ENCODE measurements around the gene ARHGEF37.
"Not testable (repeated sequence)": the region's sequence is repeated elsewhere in the genome, so short reads cannot be mapped to it uniquely, and the experiment has no call there.

Gene ARHGEF37, protein sequence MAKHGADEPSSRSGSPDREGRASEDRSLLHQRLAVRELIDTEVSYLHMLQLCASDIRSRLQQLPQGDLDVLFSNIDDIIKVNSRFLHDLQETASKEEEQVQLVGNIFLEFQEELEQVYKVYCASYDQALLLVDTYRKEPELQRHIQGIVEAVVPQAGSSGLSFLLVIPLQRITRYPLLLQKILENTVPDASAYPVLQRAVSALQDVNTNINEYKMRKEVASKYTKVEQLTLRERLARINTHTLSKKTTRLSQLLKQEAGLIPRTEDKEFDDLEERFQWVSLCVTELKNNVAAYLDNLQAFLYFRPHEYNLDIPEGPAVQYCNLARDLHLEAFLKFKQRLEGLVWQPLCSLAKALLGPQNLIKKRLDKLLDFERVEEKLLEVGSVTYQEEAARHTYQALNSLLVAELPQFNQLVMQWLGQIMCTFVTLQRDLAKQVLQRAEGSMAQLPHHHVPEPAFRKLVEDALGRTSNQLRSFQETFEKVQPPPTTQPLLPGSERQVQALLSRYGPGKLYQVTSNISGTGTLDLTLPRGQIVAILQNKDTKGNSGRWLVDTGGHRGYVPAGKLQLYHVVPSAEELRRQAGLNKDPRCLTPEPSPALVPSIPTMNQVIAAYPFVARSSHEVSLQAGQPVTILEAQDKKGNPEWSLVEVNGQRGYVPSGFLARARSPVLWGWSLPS

DNA sequence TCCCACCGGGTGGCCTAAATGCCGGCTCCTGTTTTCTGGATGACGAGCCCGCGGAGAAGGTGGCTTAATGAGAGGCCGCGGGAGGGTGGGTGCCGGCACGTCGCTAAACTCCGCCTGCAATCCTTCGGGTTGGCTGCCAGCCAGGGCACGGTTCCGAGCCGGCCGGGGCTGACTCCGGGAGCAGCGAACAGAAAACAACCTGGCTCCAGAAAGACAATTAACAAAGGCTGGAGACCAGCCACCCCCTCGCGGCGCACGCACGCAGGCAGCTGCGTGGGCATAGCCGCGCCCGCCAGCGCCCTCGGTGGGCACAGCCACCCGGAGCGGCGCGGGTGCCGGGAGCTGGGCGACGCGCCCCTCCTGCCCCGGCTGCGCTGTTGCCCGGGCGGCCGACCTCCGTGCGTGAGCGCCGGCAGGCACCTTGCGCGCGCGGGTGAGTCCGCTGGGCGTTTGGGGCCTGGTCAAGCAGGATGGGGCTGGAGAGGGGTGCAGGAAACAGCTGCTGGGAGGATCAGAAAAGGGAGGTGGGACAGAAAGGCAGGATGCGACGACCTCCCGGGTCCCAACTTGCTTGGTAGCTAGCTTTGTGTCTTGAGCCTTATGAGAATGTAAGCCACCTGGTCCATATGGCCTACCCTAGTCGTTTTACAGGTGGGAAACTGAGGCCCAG is at the start of gene ARHGEF37:
Gene ARHGEF37, plus strand, starts transcription at position 307 of the 670 bp plus-strand sequence. CDS start 16,272 bp downstream, outside the sequence.
- peak; percentile 45 for DNase-seq
- in situ Hi-C loops (cut with HindIII; ENCODE audit: low pct_ligation_motif_present, low pct_unique_long_range_greater_than_20kb, low sequenced_read_pairs) = no loop called here

DNA sequence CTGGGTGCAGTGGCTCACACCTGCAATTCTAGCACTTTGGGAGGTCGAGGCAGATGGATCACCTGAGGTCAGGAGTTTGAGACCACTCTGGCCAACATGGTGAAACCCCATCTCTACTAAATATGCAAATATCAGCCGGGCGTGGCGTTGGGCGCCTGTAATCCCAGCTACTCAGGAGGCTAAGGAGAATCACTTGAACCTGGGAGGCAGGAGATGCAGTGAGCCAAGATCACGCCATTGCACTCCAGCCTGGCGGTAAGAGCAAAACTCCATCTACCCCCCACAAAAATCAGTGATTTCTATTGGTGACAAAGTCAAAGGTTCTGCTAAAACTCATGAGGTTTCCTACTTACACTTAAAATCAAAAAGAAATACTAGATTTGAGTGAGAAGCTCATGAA is 48.9 kb upstream of the ARHGEF37 start:
- in situ Hi-C loops (cut with HindIII; ENCODE audit: low pct_ligation_motif_present, low pct_unique_long_range_greater_than_20kb, low sequenced_read_pairs) = no loop called here
- no peak for DNase-seq

DNA sequence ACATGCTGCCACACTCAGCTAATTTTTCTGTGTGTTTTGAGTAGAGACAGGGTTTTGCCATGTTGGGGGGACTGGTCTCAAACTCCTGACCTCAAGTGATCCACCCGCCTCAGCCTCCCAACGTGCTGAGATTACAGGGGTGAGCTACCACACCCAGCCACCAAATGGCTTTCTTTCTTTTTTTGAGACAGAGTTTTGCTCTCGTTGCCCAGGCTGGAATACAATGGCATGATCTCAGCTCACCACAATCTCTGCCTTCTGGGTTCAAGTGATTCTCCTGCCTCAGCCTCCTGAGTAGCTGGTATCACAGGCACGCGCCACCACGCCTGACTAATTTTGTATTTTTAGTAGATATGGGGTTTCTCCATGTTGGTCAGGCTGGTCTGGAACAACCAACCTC is 45.5 kb upstream of the ARHGEF37 start:
- DNase-seq; in situ Hi-C loops (cut with HindIII; ENCODE audit: low pct_ligation_motif_present, low pct_unique_long_range_greater_than_20kb, low sequenced_read_pairs): not testable (repeated sequence)

DNA sequence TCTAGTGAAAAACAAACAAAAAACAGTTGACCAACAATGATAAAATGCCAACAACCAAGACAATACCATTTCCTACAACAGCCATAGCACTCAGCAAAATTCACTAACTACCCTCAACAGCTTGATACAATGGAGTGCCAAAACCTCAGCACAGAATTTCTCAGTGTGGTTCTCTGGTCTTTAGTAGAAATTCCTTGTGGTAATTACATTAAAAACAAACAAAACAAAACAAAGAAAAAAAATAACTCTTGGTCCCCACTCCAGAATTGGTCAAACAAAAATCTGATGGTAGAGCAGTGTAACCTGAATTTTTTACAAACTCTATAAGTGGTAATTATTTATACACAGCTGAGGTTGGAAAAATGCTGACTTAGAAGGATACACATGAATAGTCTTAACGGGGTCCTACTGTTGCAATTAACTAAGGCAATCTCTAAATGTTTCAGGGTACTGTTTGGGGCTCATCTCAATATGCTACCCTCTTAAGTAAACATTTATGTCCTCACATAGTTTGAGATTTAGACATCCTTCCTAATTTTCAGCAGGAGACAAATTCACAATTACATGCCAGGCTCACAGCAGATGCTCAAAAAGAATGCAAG is 43.8 kb upstream of the ARHGEF37 start:
- in situ Hi-C loops (cut with HindIII; ENCODE audit: low pct_ligation_motif_present, low pct_unique_long_range_greater_than_20kb, low sequenced_read_pairs) = no loop called here
- no peak for DNase-seq

DNA sequence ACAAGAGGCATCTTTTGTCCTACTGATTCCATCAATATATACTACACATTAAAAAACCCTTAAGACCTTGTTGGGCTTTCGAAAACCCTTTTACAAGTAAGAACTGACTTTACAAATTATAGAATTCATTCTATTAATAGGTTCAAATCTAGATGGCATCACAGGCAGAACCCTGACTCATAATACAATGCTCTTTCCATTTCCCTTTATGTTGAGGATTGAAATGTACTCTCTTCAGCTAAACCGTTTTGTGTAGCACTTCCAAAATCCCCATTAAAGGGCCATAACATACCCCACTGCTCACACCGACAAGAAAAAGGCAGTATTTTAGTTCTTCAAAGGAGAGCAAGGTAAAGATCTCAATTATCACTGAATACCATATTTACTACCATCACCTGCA is 41.2 kb upstream of the ARHGEF37 start:
- in situ Hi-C loops (cut with HindIII; ENCODE audit: low pct_ligation_motif_present, low pct_unique_long_range_greater_than_20kb, low sequenced_read_pairs) = no loop called here

DNA sequence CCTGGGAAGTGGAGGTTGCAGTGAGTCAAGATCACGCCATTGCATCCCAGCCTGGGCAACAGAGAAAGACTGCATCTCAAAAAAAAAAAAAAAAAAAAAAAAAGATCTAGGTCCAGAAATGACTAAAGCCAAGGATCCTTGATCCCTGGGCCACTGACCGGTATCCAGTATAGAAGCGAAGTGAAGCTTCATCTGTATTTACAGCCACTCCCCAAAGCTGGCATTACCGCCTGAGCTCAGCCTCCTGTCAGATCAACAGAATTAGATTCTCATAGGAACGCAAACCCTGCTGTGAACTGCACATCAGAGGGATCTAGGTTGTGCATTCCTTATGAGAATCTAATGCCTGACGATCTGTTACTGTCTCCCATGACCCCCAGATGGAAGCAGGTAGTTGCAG is 39.4 kb upstream of the ARHGEF37 start:
- DNase-seq = no peak
- in situ Hi-C loops (cut with HindIII; ENCODE audit: low pct_ligation_motif_present, low pct_unique_long_range_greater_than_20kb, low sequenced_read_pairs) = no loop called here

More for the DNA sequence above, 41.2 kb upstream of the ARHGEF37 start:
- DNase-seq = no peak

DNA sequence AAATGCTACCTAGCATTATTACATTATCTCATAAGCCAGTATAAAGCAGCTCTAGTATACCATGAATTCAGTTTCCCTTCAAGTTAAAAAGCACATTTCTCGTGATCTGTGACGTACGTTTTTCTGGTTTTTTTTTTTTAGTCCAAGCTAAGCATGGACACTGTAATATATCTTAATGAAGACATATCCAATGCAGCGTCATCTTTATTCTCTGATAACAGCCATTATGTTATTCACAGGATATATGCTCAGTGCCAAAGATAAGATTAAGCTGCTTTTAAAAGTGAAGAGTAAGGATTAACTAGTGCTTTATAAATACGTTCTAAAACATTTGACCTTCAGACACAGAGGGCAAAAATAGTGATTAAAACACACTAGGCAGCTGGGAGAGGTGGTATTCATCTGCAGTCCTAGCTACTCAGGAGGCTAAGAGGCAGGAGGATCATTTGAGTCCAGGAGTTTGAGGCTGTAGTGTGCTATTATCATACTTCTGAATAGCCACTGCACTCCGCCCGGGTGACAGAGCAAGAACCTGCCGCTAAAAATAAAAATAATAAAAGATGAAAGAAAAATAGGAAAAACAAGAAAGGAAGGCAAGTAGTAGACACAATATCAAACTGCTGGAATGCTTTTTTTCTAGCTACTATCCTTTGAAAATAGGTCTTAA is 37.8 kb upstream of the ARHGEF37 start:
- no peak for DNase-seq
- in situ Hi-C loops (cut with HindIII; ENCODE audit: low pct_ligation_motif_present, low pct_unique_long_range_greater_than_20kb, low sequenced_read_pairs) = no loop called here

DNA sequence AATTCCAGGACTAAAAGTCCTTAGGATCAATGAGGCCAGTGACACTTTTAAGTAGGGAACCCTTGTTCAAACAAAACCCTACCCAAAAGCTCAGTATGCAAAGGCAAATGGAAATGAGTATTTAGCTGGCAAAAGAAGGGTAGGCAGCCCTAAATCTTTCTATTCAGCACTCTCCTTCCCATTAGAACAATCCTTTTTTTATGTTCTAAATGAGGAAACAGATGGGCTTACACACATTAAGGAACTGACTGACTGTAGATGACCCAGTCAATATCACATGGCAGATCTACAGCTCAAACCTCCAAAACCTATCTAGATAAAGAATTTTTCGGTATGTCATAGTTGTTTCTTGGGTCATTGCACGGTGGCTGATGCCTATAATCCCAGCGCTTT is 37.3 kb upstream of the ARHGEF37 start:
- in situ Hi-C loops (cut with HindIII; ENCODE audit: low pct_ligation_motif_present, low pct_unique_long_range_greater_than_20kb, low sequenced_read_pairs) = no loop called here
- no peak for DNase-seq

DNA sequence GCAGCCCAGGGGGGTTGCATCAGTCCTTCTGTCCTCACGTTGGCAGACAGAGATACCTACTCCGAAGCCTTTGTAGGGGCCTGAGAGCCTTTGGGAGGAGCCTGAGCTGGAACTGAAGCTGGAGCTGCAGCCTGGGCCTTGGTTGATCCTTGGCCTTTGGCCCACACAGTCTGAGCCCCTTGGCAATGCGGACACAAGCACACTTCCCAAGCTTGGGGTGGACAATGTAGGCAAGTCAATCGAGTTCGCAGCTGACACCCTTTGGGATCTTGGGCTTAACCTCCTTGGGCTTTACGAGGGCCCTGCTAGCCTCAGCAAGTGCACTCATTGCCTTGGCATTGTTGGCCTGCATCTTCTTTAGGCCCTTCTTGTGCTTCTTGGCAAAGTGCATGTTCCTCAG is 36.0 kb upstream of the ARHGEF37 start:
- no peak for DNase-seq
- in situ Hi-C loops (cut with HindIII; ENCODE audit: low pct_ligation_motif_present, low pct_unique_long_range_greater_than_20kb, low sequenced_read_pairs) = no loop called here

DNA sequence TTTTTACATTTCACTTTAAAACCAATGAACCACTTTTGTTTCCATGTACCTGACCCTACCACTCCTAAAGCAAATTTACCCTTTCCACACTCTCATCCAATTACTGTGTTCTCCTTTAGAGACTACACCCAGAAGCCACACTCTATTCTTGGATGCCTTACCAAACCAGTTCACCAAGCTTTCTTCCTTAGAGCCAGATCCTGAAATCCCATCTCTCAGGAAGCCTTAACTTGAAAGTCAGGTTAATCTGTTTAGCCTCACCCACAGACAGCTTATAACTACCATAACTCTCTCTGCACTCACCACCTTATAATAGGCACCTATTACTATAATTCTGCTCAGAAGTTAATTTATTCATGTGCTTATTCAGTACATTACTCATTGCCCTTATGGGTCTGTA is 34.3 kb upstream of the ARHGEF37 start:
- in situ Hi-C loops (cut with HindIII; ENCODE audit: low pct_ligation_motif_present, low pct_unique_long_range_greater_than_20kb, low sequenced_read_pairs) = no loop called here
- DNase-seq = no peak

DNA sequence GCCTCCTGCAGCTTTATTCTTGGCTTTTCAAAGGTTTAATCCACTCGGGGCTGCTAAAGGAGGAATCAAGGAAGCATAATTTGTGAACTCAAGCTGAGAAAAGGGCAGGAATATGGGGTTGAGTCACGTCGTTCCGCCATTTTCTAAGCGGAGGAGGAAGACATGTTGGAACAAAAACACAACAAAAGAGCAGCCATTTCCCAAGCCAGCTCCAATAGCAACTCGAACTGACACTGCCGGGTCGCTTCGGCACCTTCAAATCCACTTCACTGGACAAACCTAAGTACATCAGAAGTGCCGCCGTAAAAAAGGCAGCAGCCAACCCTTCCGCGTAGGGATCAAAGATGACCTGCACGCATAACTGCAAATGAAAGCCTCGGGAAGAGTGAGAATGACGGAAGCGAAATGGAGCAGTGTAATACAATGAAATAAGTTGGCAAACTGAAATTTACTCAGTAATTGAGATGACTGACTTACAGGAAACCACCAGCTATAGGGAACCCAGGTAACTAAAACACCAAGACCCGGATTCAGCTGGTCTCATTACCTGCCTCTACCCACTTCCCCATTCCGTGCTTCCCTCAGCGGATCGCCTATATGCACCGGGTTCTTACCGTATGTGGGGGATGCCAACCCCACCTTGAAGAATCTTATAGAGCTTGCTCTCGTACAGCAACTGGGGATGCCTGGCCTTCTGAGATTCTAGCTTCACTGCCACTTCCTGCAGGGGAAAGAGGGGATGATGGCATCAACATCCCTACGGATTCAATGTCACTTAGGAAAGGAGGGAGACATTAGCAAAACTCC is 31.6 kb upstream of the ARHGEF37 start:
- DNase-seq = no peak
- in situ Hi-C loops (cut with HindIII; ENCODE audit: low pct_ligation_motif_present, low pct_unique_long_range_greater_than_20kb, low sequenced_read_pairs) = no loop called here

DNA sequence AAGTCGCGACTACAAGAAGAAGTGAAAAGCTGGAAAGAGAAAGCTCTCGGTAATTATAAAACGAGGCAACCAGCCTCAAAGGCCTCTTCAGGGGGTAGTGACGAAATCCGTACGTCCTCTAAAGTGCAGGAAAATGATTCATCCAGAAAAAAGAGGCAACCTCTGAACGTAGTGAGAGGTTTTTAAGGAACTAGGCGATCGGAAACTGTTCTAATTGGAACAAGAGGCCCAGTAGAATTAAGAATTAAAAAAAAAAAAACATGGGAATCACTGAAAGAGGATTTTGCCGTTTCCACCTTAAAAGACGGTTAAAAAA is 31.1 kb upstream of the ARHGEF37 start:
- in situ Hi-C loops (cut with HindIII; ENCODE audit: low pct_ligation_motif_present, low pct_unique_long_range_greater_than_20kb, low sequenced_read_pairs) = no loop called here
- peak; percentile 64 for DNase-seq

DNA sequence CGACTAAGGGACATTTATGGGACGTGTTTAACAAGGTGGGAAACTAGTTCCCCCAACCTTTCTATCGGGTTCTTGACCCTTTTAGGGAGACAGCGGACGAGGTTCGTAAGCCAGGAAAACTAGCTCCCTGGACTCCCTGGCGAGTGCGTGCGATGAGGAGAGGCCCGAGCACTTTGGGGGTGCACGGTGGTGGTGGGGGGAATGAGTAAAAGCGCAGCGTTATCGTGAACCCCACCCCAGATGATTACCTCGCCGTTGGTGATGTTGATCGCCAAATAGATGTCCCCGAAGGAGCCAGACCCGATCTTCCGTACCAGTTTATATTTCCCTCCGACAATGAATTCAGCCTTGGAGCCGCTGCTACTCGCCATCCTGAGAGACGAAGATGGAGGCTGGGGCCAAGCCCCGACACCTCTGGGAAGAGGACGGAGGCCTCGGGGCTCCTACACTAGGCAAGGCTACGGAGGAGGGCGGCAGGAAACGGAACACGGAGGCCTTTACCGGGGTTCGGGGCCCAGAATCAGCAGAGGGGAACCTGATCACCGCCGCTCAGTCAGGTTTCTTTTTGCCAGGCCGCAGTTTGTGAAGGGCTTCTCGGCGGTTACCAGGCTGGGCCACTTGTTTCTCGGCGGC is 30.6 kb upstream of the ARHGEF37 start:
- in situ Hi-C loops (cut with HindIII; ENCODE audit: low pct_ligation_motif_present, low pct_unique_long_range_greater_than_20kb, low sequenced_read_pairs) = no loop called here
- peak; percentile 12 for DNase-seq

DNA sequence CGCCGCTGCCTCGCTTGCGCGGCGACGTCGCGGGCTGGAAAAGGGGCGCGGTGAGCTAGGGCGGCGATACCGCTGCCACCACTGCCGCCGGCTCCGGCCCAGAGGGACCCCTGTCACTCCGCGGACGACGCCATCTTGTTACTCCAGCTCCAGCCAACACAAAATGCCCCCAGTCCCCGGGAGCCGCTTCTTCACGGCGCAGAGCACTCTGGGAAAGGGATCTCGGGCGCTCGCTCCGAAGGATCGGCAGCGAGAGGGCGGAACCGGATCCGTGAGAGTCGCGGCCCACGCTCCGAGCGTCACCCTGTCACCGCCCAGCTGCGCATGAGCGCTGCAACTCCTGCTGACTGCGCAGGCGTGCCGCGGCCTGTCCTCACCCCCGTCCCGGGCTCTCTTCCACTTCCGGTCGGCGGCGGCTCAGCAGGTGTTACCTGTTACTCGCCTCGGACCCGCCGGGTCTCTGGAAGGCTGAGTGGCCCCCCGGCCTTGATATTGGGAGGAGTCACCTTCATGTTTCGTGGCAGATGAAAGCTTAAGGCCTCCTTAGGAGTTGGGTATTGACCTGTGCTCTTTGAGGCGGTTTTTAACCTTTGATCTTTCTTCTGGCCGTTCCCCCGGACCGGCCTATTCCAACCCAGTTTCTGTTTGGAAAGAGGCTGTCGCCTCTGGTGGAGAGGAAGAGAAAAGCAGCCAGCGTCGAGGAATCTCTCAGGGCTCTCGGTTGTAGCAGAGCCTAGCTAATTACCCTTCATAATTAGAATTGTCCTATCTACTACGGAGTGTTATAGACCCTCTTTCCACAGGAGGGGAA is 29.9 kb upstream of the ARHGEF37 start, which contains the start of gene CSNK1A1:
Gene CSNK1A1, minus strand, starts transcription at position 213 of the 811 bp plus-strand sequence. CDS start 475 bp downstream, outside the sequence.
- in situ Hi-C loops (cut with HindIII; ENCODE audit: low pct_ligation_motif_present, low pct_unique_long_range_greater_than_20kb, low sequenced_read_pairs) = no loop called here
- peak; percentile 97 for DNase-seq

DNA sequence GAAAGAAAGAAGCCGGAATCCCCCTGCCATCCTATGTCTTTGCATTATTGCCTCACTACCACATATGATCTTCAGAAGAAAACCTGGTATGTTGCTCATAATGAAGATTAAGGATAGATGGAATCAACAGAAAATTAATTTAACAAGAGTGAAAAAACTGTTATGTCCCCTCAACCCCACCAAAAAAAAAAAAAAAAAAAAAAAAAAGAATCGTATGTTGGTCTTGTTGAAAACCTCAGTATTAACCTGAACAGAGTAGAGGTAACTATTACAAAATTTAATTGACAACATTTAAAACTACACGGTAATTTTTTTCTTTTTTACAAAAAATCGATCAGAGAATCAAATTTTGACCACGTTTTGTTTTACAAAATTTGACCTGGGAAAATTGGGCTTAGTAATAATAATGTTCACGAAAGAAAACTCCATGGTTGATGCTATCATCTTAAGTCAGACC is 29.2 kb upstream of the ARHGEF37 start:
- in situ Hi-C loops (cut with HindIII; ENCODE audit: low pct_ligation_motif_present, low pct_unique_long_range_greater_than_20kb, low sequenced_read_pairs) = no loop called here

DNA sequence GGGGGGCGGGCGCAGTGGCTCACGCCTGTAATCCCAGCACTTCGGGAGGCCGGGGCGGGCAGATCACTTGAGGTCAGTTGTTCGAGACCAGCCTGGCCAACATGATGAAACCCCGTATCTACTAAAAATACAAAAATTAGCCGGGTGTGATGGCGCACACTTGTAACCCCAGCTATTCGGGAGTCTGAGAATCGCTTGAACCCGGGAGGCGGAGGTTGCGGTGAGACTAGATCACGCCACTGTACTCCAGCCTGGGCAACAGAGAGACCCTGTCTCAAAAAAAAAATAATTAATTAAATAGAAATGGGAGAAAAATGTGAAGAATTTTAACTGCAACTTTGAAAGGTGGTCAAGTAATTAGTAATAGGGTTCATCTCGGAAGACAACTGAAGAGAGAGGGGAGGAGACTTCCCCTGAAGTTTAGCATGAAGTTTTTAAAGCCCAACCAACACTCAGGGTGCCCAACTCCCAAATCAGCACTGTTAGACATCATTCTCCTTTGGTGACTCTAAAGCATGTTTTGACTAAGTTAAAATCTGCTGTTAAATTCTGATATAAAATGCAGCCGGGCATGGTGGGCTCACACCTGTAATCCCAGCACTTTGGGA is 28.6 kb upstream of the ARHGEF37 start:
- DNase-seq = no peak

More for the DNA sequence above, 29.2 kb upstream of the ARHGEF37 start:
- DNase-seq = no peak

More for the DNA sequence above, 28.6 kb upstream of the ARHGEF37 start:
- in situ Hi-C loops (cut with HindIII; ENCODE audit: low pct_ligation_motif_present, low pct_unique_long_range_greater_than_20kb, low sequenced_read_pairs) = no loop called here

Data from ACHN (cell line).